Brain microvascular endothelial cell (primary cell): ENCODE data around the gene SLC27A1.

Experiments
- DNase-seq: peaks from one replicate; pipeline ENCODE4 v3.0.0-alpha.2; 2020
- H3K27ac ChIP-seq: fragments of 250-450 bp; sonication (Bioruptor Pico); 2 replicates; pipeline ENCODE4 v1.5.1; 2020; ENCODE audit warnings: mild to moderate bottlenecking, moderate library complexity
- H3K27me3 ChIP-seq: fragments of 250-450 bp; sonication (Bioruptor Pico); replicated peaks from 2 replicates; pipeline ENCODE4 v1.5.1; 2020; ENCODE audit warnings: mild to moderate bottlenecking
- H3K36me3 ChIP-seq: fragments of 250-450 bp; sonication (Bioruptor Pico); replicated peaks from 2 replicates; pipeline ENCODE4 v1.5.1; 2020; ENCODE audit warnings: mild to moderate bottlenecking
- H3K4me3 ChIP-seq: 2 replicates; pipeline ENCODE4 v1.5.1; 2011; ENCODE audit warnings: low read depth, mild to moderate bottlenecking, control low read depth, low read length, moderate library complexity
- in situ Hi-C: cut with HindIII; loops from 2 replicates; pipeline ENCODE4 v1.10.0; 2017; ENCODE audit warnings: low sequenced_read_pairs, low pct_ligation_motif_present
- TF ChIP-seq, protein P1 (sequence below): IDR thresholded peaks from 2 replicates; pipeline ENCODE4 v1.5.1; 2011; ENCODE audit warnings: low read depth, mild to moderate bottlenecking, moderate library complexity, low read length, control low read depth, inconsistent platforms; ENCODE audit errors: missing control alignments

Gene SLC27A1

GRCh38 chr19:17454576-17455071, 15.7 kb upstream of the SLC27A1 start:
- in situ Hi-C loops = no loop called here
- H3K27me3 ChIP-seq = peaks cover 23% of the 10 kb centered on the region
- no peaks in the 10 kb centered on the region for H3K36me3 ChIP-seq
- no peak overlapping the region for H3K27ac ChIP-seq
- TF ChIP-seq, protein P1, sequence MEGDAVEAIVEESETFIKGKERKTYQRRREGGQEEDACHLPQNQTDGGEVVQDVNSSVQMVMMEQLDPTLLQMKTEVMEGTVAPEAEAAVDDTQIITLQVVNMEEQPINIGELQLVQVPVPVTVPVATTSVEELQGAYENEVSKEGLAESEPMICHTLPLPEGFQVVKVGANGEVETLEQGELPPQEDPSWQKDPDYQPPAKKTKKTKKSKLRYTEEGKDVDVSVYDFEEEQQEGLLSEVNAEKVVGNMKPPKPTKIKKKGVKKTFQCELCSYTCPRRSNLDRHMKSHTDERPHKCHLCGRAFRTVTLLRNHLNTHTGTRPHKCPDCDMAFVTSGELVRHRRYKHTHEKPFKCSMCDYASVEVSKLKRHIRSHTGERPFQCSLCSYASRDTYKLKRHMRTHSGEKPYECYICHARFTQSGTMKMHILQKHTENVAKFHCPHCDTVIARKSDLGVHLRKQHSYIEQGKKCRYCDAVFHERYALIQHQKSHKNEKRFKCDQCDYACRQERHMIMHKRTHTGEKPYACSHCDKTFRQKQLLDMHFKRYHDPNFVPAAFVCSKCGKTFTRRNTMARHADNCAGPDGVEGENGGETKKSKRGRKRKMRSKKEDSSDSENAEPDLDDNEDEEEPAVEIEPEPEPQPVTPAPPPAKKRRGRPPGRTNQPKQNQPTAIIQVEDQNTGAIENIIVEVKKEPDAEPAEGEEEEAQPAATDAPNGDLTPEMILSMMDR = no peak
- H3K4me3 ChIP-seq = no peak overlapping the region
- DNase-seq = no peak

DNA sequence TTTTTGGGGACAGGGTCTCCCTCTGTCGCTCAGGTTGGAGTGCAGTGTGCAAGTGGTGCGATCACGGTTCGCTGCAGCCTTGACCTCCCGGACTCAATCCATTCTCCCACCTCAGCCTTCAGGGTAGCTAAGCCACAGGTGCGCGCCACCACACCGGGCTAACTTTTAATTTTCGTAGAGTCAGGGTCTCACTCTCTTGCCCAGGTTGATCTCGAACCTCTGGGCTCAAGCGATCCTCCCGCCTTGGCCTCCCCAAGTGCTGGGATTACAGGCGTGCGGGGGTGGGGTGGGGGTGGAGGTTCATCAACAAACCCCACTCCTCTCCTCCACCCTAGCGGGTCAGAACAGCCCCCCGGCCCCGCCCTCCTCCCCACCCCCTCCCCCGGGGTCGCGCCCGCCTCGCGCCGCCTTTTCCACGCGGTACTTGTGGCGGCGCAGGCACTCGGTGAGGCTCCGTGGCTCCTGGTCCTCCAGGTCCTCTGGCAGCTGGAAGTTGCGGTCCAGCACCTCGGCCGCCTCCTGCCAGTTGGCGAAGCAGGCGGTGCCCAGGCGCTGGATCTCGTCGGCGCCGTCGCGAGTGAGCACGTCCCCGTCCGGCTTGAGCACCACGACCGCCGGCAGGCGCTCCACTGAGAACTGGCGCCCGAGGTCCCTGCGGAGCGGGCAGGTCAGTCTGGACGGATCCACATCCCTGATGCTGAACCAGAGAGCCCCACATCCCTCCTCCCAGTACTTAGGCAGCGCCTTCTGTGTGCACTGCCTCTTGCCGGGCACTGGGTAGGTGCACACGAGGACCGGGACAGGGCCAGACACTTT, 14.8 kb upstream of the SLC27A1 start:
- TF ChIP-seq, protein P1 = no peak
- H3K36me3 ChIP-seq = no peaks in the 10 kb centered on the region
- in situ Hi-C loops = no loop called here
- DNase-seq = no peak
- no peak overlapping the region for H3K27ac ChIP-seq
- H3K4me3 ChIP-seq = no peak overlapping the region
- H3K27me3 ChIP-seq = peaks cover 23% of the 10 kb centered on the region

GRCh38 chr19:17456127-17456526, 14.2 kb upstream of the SLC27A1 start:
- H3K36me3 ChIP-seq = no peaks in the 10 kb centered on the region
- TF ChIP-seq, protein P1 = no peak
- in situ Hi-C loops = no loop called here
- peaks cover 23% of the 10 kb centered on the region for H3K27me3 ChIP-seq
- H3K27ac ChIP-seq = no peak overlapping the region
- DNase-seq = no peak
- H3K4me3 ChIP-seq = no peak overlapping the region

DNA sequence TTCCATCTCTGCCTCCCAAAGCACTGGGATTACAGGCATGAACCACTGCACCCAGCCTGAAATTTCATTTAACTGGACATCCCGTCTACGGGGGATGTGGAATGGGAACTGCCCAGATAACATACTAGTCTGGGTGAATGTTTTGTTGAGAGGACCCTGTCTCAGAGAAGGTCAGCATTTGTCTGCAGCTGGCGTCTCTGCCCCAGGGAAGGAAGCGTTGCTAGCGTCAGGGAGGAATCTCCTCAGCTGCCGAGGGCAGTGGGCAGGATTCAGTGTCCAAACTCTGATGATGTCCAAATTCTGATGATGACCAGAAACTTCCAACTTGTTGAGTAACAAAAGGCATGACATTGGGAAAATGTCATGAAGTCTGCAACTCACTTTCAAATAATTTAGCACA, 12.7 kb upstream of the SLC27A1 start:
- H3K27ac ChIP-seq = no peak overlapping the region
- peaks cover 23% of the 10 kb centered on the region for H3K27me3 ChIP-seq
- H3K36me3 ChIP-seq = no peaks in the 10 kb centered on the region
- H3K4me3 ChIP-seq = no peak overlapping the region
- in situ Hi-C loops = no loop called here
- no peak for DNase-seq
- TF ChIP-seq, protein P1 = no peak

DNA sequence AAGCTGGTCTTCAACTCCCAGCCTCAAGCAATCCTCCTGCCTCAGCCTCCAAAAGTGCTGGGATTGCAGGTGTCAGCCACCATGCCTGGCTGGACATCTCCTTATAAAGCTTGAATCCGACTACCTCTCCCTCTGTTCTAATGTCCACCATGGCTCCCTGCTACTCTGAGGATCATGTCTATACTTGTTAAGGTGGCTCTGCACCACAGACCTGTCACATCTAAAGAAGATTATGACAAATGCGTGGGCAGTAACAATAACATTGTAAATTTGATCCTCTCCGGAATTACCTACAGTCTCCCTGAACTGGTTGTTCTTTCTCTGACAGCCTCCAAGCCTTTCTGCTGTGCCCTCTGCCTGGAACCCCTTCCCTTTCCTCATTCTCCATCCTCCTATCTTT, 11.4 kb upstream of the SLC27A1 start:
- no peak overlapping the region for H3K4me3 ChIP-seq
- H3K27me3 ChIP-seq = peaks cover 19% of the 10 kb centered on the region
- TF ChIP-seq, protein P1 = no peak
- H3K27ac ChIP-seq = no peak overlapping the region
- no peak for DNase-seq
- in situ Hi-C loops = no loop called here
- no peaks in the 10 kb centered on the region for H3K36me3 ChIP-seq
